ENCODE measurements around the gene PTGIS.

DNA sequence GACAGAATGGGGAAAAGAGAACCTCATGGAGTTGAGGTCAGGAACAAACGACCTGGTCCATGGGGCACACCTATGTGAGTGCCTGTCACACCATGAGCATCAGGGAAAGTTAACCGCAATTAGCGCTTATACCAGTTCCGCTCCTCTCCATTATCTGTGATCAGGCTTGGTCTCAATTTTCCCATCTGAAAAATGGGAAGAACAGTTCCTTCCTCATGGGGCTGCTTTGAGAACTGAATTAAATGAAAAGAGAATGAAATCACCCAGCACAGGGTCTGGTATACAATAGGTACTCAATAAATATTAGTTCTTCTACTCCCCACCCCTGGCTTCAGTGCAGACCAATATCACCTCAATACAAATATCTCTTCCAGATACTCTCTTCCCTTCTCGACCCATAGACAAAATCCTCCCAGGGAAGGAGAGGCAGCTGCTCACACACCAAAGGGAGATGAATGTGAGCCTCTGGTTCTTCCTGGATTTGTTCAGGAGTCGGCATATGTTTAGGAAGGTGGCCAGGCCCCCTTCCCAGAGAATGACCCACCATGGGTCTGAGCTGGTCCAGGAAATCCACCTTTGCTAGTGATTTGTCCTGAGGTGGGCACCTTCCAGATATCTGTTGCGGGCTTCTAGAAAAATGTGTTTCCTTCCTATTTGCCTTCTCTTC lies 2.4 kb upstream of the PTGIS start:
- TF ChIP-seq, protein P1, sequence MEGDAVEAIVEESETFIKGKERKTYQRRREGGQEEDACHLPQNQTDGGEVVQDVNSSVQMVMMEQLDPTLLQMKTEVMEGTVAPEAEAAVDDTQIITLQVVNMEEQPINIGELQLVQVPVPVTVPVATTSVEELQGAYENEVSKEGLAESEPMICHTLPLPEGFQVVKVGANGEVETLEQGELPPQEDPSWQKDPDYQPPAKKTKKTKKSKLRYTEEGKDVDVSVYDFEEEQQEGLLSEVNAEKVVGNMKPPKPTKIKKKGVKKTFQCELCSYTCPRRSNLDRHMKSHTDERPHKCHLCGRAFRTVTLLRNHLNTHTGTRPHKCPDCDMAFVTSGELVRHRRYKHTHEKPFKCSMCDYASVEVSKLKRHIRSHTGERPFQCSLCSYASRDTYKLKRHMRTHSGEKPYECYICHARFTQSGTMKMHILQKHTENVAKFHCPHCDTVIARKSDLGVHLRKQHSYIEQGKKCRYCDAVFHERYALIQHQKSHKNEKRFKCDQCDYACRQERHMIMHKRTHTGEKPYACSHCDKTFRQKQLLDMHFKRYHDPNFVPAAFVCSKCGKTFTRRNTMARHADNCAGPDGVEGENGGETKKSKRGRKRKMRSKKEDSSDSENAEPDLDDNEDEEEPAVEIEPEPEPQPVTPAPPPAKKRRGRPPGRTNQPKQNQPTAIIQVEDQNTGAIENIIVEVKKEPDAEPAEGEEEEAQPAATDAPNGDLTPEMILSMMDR (IDR thresholded peaks at IDR 0.05 in 8 of 11, conservative IDR thresholded peaks at IDR 0.05 in 3 of 11): no peak
- no peak for TF ChIP-seq POLR2A (IDR thresholded peaks at IDR 0.05)
